Omental fat pad (tissue), 4 donors: Measurements from ENCODE around the gene TCEANC. TPM values are rescaled to one million over a fixed set of nuclear protein-coding genes. Genes with fewer than 3 reads are reported as not detected.

Source experiments
- ATAC-seq: fragments of 150-250 bp; one replicate; pipeline ENCODE4 v1.9.1; 2016; ENCODE audit warnings: mild to moderate bottlenecking, moderate library complexity; ENCODE audit not compliant: low FRiP score
- DNase-seq: peaks from one replicate; pipeline ENCODE4 v3.0.0-alpha.2; 2019; ENCODE audit warnings: low spot score
- total RNA-seq, 4 donors: library from RNA; depleted of rRNA; stranded (reverse); fragments of >200 nt; gene quantifications; one replicate each; pipeline ENCODE4 v1.1.0, GENCODE V29; 2016
- TF ChIP-seq, protein P1 (sequence below), 3 donors: fragments of 450-650 bp; IDR thresholded peaks; one replicate each; pipeline ENCODE4 v1.5.1; 2016 to 2017; ENCODE audit warnings: antibody characterized with exemption in 3 of 3, mild to moderate bottlenecking in 3 of 3, moderate library complexity in 2 of 3

TCEANC gene
- total RNA-seq, 4 donors from 2014 or later, result 2.4 to 3.9 (median 3.6) TPM

GRCh38 chrX:13703589-13703988, 50.6 kb downstream of the TCEANC start:
- DNase-seq (no peak), ATAC-seq (no peak)
- TF ChIP-seq, protein P1, sequence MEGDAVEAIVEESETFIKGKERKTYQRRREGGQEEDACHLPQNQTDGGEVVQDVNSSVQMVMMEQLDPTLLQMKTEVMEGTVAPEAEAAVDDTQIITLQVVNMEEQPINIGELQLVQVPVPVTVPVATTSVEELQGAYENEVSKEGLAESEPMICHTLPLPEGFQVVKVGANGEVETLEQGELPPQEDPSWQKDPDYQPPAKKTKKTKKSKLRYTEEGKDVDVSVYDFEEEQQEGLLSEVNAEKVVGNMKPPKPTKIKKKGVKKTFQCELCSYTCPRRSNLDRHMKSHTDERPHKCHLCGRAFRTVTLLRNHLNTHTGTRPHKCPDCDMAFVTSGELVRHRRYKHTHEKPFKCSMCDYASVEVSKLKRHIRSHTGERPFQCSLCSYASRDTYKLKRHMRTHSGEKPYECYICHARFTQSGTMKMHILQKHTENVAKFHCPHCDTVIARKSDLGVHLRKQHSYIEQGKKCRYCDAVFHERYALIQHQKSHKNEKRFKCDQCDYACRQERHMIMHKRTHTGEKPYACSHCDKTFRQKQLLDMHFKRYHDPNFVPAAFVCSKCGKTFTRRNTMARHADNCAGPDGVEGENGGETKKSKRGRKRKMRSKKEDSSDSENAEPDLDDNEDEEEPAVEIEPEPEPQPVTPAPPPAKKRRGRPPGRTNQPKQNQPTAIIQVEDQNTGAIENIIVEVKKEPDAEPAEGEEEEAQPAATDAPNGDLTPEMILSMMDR (IDR thresholded peaks at IDR 0.05), result no peak

- no peak for ATAC-seq
- DNase-seq, result no peak
- TF ChIP-seq, protein P1 (IDR thresholded peaks at IDR 0.05), result no peak
Measured at GRCh38 chrX:13711141-13711540, 58.2 kb downstream of the TCEANC start.

Other genes with a start within 250 kb of the TCEANC start
- gene EGFL6, start 83.5 kb upstream of the TCEANC start, total RNA-seq, result 1 to 10 TPM in 2 of 4 donors, under 1 TPM in 1, not detected in 1; 0.63 to 4.2 (median 1.2) TPM
- 10 to 100 TPM; 20.2 to 31.8 (median 29.8) TPM for gene RAB9A, start 36.0 kb downstream of the TCEANC start, total RNA-seq
- 10 to 100 TPM in 1 of 4 donors, 1 to 10 TPM in 3; 6.6 to 13.1 (median 8.7) TPM for gene TRAPPC2, start 81.5 kb downstream of the TCEANC start, total RNA-seq
- 10 to 100 TPM; 13.2 to 25.1 (median 17.1) TPM for gene OFD1, start 81.6 kb downstream of the TCEANC start, total RNA-seq
- 1 to 10 TPM; 1.4 to 9.1 (median 6.5) TPM for gene GPM6B, start 164.0 kb downstream of the TCEANC start, total RNA-seq